Keratinocyte (primary cell): ENCODE measurements around the gene RBP2. TPM values are rescaled to one million over a fixed set of nuclear protein-coding genes. Genes with fewer than 3 reads are reported as not detected.

Source experiments
- DNase-seq: peaks from one replicate; pipeline ENCODE4 v3.0.0-alpha.2; 2011; ENCODE audit warnings: low read depth, missing footprints, low spot score
- FAIRE-seq: peaks from 2 replicates; lab custom pipeline; 2011; peaks lifted over from hg19 to GRCh38; lab: Jason Lieb, UNC
- H2AFZ ChIP-seq: 2 replicates; pipeline ENCODE4 v1.6.0; 2012; ENCODE audit warnings: low read length, control low read depth, inconsistent platforms; ENCODE audit not compliant: control insufficient read depth
- H3K27ac ChIP-seq: 2 replicates; pipeline ENCODE4 v1.5.1; 2011; ENCODE audit warnings: low read length; ENCODE audit not compliant: control insufficient read depth, insufficient read depth
- H3K27me3 ChIP-seq: 3 replicates; pipeline ENCODE4 v1.6.0; 2011; ENCODE audit warnings: low read length; ENCODE audit not compliant: control insufficient read depth, insufficient read depth; ENCODE audit errors: extremely low read depth
- H3K36me3 ChIP-seq, 2 experiments: 2 replicates in 1 of 2; 3 replicates in 1 of 2; pipeline ENCODE4 v1.5.1; 2011; ENCODE audit warnings: low read length in 2 of 2, mild to moderate bottlenecking in 1 of 2; ENCODE audit not compliant: control insufficient read depth in 2 of 2, insufficient read depth in 2 of 2; ENCODE audit errors: extremely low read depth in 1 of 2
- H3K4me1 ChIP-seq: 3 replicates; pipeline ENCODE4 v1.5.1; 2011; ENCODE audit warnings: low read length; ENCODE audit not compliant: control insufficient read depth, insufficient read depth; ENCODE audit errors: extremely low read depth
- H3K4me2 ChIP-seq: 3 replicates; pipeline ENCODE4 v1.6.0; 2011; ENCODE audit warnings: low read depth, low read length; ENCODE audit not compliant: control insufficient read depth, insufficient read depth; ENCODE audit errors: extremely low read depth
- H3K4me3 ChIP-seq, 3 experiments: fragments of 200-600 bp in 1 of 3; sonication (generic) in 1 of 3; 2 replicates in 2 of 3; 3 replicates in 1 of 3; pipeline ENCODE4 v1.5.1; 2011 to 2016; ENCODE audit warnings: low read length in 3 of 3, mild to moderate bottlenecking in 3 of 3, control low read depth in 2 of 3, inconsistent platforms in 1 of 3, low read depth in 1 of 3, mixed read lengths in 1 of 3, mixed run types in 1 of 3, moderate library complexity in 1 of 3; ENCODE audit not compliant: control insufficient read depth in 2 of 3, insufficient read depth in 2 of 3; ENCODE audit errors: extremely low read depth in 1 of 3
- H3K79me2 ChIP-seq: 2 replicates; pipeline ENCODE4 v1.6.0; 2012; ENCODE audit warnings: low read length; ENCODE audit not compliant: control insufficient read depth, insufficient read depth
- H3K9ac ChIP-seq: 3 replicates; pipeline ENCODE4 v1.6.0; 2011; ENCODE audit warnings: low read length; ENCODE audit not compliant: control insufficient read depth, insufficient read depth; ENCODE audit errors: extremely low read depth
- H3K9me1 ChIP-seq: 3 replicates; pipeline ENCODE4 v1.6.0; 2011; ENCODE audit warnings: low read length; ENCODE audit not compliant: control insufficient read depth, insufficient read depth; ENCODE audit errors: extremely low read depth
- H3K9me3 ChIP-seq: 2 replicates; pipeline ENCODE4 v1.5.1; 2012; ENCODE audit warnings: low read depth, low read length; ENCODE audit not compliant: control insufficient read depth
- H4K20me1 ChIP-seq: 3 replicates; pipeline ENCODE4 v1.6.0; 2011; ENCODE audit warnings: low read length; ENCODE audit not compliant: control insufficient read depth, insufficient read depth; ENCODE audit errors: extremely low read depth
- EZH2 ChIP-seq: IDR thresholded peaks from one replicate; pipeline ENCODE4 v1.6.1; 2012; ENCODE audit warnings: inconsistent platforms, mild to moderate bottlenecking, low read length, moderate library complexity
- dilution Hi-C: fragments of 300-500 bp; cut with MboI; formaldehyde crosslinking; loops from one replicate; pipeline ENCODE4 v1.7.0; 2020; ENCODE audit warnings: low sequenced_read_pairs; ENCODE audit not compliant: extremely low pct_ligation_motif_present
- polyA plus RNA-seq, 5 experiments: library from polyadenylated mRNA; depleted of rRNA in 3 of 5; stranded (reverse) in 3 of 5; stranded (forward) in 1 of 5; unstranded in 1 of 5; fragments of >200 nt; gene quantifications; 1 replicate in 1 of 5; 2 replicates in 3 of 5; 3 replicates in 1 of 5; pipeline versions ENCODE4 v1.2.1 to v1.2.3, GENCODE V29; 2011 to 2012; ENCODE audit warnings: missing spikeins in 2 of 5, low read depth in 1 of 5, low replicate concordance in 1 of 5
- TF ChIP-seq, protein P1 (sequence below), 3 experiments: IDR thresholded peaks in 1 of 3; conservative IDR thresholded peaks in 1 of 3; optimal IDR thresholded peaks in 1 of 3; 2 replicates in 2 of 3; 3 replicates in 1 of 3; pipeline versions ENCODE3 to v1.5.1; 2011; ENCODE audit warnings: low read length in 3 of 3, mild to moderate bottlenecking in 3 of 3, moderate library complexity in 2 of 3, control low read depth in 1 of 3, inconsistent platforms in 1 of 3; ENCODE audit not compliant: insufficient read depth in 2 of 3; ENCODE audit errors: extremely low read depth in 1 of 3

RBP2 gene
- polyA plus RNA-seq, 1 donor (not counting 4 experiments of a cell fraction or from before 2014, with no cell fraction given): not detected

DNA sequence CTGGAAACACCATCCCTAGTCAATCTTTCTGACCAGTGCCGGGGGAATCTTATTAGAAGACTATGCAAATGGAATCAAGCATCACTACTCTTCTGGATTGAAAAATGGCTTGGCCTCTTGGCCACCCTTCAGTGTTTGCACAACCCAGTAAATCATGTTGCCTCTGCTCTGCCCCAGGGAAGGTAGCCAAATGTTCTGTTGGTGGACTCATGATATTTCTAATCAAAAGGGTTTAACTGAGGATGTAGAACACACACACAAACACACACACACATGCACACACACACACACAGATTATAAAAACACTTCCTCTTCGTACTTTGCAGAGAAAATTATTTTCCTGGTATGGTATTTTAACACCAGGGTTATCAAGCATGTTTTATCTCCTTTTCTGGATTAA lies 7.9 kb downstream of the RBP2 start:
- H3K9me1 ChIP-seq: no peaks in the 10 kb centered on the region
- H3K9me3 ChIP-seq: no peaks in the 10 kb centered on the region
- H3K27ac ChIP-seq: no peak overlapping the region
- no peak overlapping the region for H2AFZ ChIP-seq
- no peak overlapping the region for H3K9ac ChIP-seq
- H3K36me3 ChIP-seq: no peaks in the 10 kb centered on the region
- dilution Hi-C loops: no loop called here
- no peaks in the 10 kb centered on the region for H4K20me1 ChIP-seq
- no peak overlapping the region for H3K4me2 ChIP-seq
- H3K4me3 ChIP-seq: no peak overlapping the region
- no peaks in the 10 kb centered on the region for H3K79me2 ChIP-seq
- FAIRE-seq: no peak
- no peaks in the 10 kb centered on the region for H3K27me3 ChIP-seq
- TF ChIP-seq, protein P1, sequence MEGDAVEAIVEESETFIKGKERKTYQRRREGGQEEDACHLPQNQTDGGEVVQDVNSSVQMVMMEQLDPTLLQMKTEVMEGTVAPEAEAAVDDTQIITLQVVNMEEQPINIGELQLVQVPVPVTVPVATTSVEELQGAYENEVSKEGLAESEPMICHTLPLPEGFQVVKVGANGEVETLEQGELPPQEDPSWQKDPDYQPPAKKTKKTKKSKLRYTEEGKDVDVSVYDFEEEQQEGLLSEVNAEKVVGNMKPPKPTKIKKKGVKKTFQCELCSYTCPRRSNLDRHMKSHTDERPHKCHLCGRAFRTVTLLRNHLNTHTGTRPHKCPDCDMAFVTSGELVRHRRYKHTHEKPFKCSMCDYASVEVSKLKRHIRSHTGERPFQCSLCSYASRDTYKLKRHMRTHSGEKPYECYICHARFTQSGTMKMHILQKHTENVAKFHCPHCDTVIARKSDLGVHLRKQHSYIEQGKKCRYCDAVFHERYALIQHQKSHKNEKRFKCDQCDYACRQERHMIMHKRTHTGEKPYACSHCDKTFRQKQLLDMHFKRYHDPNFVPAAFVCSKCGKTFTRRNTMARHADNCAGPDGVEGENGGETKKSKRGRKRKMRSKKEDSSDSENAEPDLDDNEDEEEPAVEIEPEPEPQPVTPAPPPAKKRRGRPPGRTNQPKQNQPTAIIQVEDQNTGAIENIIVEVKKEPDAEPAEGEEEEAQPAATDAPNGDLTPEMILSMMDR (optimal IDR thresholded peaks at IDR 0.05 in 1 of 3, IDR thresholded peaks at IDR 0.05 in 1 of 3, conservative IDR thresholded peaks at IDR 0.05 in 1 of 3; ENCODE audit: extremely low read depth in 1 of 3, insufficient read depth in 2 of 3, low read length in 3 of 3): no peak
- no peak for TF ChIP-seq EZH2
- no peaks in the 10 kb centered on the region for H3K4me1 ChIP-seq
- no peak for DNase-seq

DNA sequence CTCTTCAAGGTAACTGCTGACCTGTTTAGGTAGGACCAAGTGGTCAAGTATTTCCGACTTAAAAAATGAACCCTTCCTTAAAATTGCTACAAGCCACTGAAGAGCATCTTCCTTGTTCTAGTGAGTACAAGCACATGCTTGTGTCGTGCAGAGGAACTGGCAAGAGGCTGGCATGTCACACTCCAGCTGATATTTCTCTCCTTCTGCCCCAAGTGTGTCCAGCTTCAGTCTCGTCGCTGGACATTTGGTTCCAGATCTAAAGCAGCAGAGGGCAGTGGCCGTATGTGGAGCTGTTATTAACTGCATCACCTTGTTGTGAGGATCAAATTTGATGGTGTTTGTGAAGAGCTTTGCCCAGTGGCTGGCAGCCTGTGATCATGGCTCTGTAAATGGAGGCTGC lies 10.0 kb downstream of the RBP2 start:
- FAIRE-seq (no peak), DNase-seq (no peak)
- Histone ChIP-seq H3K4me3 (no peak overlapping the region), H3K36me3 (no peaks in the 10 kb centered on the region), H3K9ac (no peak overlapping the region), H4K20me1 (no peaks in the 10 kb centered on the region), H2AFZ (no peak overlapping the region), H3K4me1 (no peaks in the 10 kb centered on the region), H3K9me1 (no peaks in the 10 kb centered on the region), H3K27ac (no peak overlapping the region), H3K79me2 (no peaks in the 10 kb centered on the region), H3K4me2 (no peak overlapping the region), H3K9me3 (no peaks in the 10 kb centered on the region), H3K27me3 (no peaks in the 10 kb centered on the region)
- dilution Hi-C loops: no loop called here
- no peak for TF ChIP-seq EZH2
- TF ChIP-seq, protein P1 (optimal IDR thresholded peaks at IDR 0.05 in 1 of 3, IDR thresholded peaks at IDR 0.05 in 1 of 3, conservative IDR thresholded peaks at IDR 0.05 in 1 of 3; ENCODE audit: extremely low read depth in 1 of 3, insufficient read depth in 2 of 3, low read length in 3 of 3): no peak
